Medulla oblongata (tissue), 1 donor: ENCODE measurements around the gene GATB.

Source experiments
- DNase-seq: peaks from one replicate; pipeline ENCODE4 v3.0.0-alpha.2; 2015; ENCODE audit errors: extremely low spot score

GATB gene

DNA sequence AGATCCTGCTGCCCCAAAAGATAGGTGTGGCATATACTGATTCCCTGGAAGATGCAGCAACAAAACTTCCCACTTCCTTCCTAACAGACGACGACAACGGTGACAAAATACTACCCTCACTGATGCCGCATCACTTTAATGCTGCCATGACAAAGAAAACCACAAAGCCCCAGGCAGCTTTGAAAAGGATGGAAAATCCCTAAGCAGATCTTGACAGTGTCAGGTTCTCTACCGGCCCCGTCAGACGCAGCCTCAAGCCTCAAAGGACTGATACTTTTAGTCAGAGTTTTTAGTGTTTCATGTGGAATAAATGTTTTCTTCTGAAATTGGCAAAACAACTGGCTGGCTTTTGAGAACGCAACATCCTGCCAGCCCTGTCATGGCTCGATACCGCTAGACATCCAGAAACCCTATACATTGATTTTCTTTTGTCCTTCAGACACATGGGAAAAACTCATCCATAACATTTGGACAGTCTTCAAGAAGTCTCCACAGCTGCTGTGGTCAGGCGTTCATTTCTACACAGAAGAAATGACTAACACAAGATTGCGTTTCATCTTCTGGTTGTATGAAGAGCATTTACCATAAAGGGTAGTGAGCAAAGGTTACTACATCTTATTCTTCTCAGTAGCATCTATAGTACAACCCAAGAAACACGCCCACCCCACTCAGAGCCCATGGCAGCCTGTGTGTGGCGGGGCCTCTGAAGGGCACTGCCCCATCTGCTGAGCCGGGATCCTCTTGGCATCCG is 60.1 kb downstream of the GATB start:
- no peak for DNase-seq

DNA sequence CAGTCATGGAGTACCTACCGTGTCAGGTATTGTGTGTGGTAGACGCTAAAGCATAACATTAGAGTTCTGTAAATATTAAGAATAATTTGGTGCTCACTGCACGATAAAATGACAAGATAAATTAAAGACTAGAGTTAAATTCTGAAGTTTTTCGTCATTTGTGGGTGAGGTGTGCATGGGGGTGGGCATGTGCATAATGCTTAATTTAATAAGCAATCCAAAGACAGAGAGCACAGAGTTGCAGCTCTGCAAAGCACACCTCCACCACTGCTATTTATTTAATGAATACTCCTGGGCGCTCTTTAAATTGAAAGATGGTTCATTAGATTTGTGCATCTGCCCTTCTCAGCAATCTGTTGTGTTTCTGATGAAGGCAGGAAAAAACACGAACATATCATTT is 62.6 kb downstream of the GATB start:
- no peak for DNase-seq

DNA sequence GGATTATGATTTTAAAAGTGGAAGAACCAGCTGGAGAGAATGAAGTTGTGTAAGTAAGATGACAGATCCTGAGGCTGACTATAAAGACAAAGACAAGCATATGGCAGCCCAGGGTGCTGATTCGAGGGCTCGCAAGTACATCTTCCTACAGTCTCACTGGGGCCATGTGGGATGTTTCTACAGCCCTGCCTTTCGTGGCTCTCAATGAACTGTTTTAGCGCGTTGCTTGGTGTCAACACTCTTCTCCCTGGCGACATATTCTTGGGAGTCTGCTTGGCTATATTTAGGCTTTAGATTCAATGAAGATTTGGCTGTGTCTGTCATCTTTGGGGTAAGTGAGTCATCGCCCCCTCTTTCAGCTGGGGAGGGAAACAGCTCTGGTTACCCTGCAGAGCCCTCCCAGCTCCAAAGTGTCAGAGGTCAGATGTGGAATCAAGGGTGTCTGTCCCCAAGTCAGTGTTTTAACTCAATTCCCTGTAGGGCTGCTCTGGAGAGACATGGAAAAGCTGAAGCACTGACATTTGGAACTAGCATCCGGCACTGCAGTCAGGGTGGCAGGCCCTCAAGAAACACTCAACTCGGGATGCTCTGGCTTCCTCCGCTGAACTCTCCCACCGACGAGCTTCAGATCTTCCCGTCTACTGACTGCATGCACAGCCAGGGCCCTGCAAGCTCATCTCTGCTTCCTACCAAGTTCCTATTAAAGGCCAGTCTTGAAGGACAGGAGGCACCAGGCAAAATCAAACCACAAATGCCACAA is 65.7 kb downstream of the GATB start:
- DNase-seq = no peak

DNA sequence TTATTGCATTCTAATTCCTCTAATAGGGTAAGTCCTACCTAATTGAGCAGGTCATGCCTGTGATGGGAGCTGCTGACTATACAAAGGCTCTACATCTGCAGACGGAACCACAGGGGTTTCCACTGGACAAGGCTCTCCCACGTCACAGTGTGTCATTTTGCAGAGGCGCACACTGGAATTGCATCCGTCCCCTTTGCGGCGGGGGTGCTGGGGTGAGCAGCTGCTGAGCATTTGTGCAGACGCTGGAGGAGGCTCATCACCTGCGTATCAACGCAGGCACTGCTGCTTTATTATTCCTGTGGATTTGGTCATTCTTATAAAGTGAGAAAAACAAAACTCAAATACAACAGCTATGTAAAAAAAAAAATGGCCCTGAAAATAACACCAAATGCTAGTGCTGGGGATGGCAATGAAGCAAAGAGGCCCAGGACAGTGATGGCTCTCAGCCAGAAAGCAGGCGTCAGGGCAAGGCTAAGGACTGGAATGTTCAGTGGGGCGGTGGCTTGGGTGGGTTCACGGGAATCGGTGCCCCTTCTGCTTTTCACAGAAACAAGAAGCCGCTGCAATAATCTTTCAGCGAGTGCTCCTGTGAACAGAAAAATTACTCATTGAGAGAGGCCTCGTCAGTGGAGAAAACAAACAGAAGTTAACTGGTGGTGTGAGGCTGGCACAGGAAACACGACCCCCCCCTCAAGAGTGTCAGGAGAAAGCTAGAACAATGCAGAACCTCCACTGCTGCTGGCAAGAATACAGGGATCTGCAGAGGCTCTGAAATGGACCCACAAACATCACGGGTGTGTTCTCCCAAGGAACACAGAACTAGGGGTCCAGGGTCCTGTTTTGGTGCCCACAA is 67.8 kb downstream of the GATB start:
- no peak for DNase-seq

DNA sequence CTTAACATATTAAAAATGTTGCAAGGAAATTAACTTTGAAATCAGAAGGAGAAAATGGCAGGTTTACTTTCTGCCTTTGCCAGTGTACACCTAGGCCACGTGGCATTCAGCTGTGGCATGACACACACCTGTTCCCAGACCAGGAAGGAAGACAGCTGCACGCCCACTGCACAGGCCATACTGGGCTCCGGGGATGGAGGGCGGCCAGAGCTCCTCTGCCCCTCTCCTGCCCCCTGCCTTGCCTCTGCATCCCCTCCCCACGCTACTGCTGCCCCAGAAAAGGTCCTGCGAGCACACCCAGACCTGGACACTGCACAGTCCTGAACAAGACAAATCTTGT is 68.4 kb downstream of the GATB start:
- DNase-seq = no peak

DNA sequence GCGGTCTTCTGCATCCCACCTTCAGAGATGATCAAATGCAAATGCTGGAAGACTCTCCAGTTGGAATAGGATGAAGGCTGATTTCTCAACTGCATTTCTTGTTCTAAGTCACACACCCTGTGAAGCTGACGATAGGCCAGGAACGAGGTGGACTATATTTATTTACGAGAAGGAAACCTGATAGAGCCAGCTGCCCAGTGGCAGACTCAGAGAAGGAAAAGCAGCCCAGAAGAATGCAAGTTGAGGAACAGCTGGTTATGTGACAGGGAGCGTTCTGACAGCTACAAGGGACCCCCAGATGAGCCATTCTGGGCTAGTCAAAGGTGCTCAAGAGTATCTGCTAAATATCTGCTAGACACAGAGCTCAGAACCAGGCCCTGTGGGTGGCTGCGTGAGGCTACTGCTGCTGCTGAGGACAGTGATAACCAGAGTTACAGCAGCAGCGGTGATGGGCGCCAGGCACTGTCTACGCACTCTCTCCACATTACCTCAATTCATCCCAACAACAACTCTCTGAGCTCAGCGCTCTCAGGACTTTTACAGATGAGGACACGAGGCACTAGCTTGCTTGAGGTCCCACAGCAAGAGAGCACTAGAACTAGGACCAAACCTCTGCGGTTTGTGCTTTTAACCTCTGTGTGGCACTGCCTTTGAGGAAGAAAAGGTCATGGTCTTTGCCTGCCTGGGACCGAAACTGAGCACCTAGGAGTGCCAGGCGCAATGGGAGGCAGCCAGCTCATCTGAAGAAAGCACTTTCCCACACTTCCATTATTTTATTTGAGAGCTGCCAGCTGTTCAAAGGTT is 69.0 kb downstream of the GATB start:
- no peak for DNase-seq

DNA sequence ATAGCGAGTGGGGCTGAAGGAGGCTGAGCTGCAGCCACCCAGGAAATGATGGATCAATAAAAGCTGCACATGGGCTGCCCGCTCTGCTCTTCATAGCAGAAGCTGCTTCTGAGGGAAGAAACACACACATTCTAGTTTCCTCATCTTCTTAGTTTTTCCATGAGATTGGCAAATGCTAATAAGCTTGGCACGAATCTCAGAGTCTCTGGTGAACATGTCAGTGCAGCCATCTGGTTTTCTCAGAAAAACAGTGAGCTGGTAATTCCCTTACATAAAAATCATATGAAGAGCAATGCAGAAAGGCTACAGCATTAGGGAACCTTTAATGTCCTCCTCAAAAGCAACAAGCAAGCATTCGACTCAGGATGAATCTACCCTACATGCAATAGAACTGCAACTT is 69.9 kb downstream of the GATB start:
- no peak for DNase-seq

DNA sequence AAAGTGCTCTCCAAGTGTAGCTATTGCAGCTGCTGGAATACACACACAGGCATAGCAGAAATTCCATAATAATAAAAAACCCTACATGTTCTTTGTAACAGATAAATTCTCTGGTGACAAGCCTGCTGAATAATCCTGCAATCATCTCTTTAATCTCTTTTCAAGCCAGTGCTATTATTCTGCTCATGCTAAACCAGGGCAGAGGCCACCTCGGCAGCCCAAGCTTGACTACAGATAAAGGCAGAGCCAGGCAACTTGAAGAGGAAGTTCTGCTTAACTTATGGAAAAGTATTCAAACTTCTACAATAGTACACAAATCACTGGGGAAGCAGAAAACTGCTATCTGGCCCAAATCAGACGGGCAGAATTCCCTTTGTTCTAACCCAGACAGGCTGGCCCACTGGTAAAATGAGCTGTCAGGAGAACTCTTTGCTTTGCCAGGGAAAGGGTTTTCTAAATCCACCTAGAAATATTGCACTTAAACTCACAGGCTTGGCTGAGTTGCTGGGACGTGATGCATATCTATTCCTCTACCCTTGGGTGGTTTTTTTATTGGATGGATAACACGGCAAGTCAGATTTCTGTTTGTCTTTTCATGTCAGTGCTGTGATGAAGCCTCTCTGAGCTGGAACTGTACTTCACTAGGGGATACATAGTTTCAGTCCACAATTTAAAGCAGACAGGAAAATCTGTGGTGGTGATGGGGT is 70.5 kb downstream of the GATB start:
- no peak for DNase-seq

DNA sequence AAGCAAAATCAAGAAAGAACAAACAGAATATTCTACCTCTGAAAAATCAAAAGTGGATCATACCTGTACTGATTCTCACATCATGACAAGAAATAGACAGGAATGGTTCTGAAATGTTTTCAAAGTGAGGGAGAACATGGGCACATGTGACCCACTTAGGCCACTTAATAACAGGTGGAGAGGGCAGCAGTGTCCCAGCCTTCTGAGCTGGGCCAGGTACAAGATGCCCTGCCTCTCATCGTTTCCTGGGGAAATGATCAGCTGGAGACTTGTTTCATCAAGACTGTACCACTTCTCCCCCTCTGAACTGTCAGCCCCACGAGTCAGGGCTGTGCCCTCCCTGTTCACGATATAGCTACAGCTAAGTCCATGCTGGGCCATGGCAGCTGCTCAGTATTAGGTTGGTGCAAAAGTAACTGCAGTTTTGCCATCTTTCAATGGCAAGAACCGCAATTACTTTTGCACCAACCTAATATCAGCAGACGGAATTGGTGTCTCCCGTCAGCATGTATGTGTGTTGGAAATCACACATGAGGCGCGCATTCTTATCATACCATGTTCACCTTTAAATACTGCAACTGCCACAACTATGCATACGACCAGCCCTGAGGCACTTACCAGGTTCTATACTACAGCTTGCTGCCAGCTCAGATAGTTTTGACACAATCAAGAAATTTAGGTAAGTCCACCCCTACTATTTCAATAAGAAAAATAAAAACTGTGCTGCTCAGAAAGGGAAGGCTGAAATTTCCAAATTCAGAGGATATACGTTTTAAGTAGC is 71.4 kb downstream of the GATB start:
- DNase-seq = no peak

DNA sequence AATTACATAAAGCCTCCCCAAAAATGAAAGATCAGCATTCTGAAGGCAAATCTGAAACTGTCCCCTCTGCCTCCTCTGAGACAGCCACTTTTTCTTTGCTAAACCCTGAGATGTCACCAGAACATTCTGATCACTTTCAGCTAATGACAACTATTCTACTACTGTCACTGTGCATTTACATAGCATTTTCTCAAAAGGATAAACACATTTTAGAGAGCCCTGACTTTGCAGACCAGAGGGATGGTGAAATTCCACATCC is 72.1 kb downstream of the GATB start:
- no peak for DNase-seq

DNA sequence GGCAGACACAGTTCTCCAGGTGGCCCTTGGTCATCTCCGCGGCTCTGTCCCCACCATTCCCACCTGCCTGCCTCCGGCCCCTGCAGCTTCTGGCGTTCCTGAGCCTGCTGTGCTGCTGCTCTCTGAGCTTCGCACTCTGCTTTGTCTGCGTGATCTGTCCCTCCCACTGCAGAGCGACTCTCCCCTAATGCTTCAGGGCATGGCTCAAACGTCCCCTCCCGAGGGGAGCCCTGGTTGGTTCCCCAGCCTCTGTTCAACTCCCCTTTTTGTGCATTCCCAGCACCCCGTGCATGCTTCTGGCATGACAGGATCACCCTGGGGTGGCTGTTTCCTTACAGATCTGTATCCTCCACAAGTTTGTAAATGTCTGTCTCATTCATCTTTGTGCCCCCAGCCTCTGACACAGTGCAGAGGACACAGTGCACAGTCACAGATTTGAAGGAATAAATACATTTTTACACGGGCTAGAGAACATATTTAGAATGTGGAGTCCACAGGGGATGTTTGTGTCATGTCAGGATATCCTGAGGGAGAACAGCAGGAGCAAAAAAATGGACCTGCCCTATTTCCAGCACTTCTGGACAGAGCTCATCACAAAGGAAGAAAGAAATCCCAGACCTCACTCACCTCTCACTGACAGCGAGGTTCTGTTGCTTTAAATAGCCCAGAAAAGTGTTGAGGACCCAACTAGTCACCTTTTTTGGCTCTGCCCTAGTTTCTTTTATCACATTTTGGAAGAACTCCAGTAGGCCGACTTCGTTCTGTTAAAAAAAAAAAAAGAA is 72.6 kb downstream of the GATB start:
- DNase-seq = no peak

DNA sequence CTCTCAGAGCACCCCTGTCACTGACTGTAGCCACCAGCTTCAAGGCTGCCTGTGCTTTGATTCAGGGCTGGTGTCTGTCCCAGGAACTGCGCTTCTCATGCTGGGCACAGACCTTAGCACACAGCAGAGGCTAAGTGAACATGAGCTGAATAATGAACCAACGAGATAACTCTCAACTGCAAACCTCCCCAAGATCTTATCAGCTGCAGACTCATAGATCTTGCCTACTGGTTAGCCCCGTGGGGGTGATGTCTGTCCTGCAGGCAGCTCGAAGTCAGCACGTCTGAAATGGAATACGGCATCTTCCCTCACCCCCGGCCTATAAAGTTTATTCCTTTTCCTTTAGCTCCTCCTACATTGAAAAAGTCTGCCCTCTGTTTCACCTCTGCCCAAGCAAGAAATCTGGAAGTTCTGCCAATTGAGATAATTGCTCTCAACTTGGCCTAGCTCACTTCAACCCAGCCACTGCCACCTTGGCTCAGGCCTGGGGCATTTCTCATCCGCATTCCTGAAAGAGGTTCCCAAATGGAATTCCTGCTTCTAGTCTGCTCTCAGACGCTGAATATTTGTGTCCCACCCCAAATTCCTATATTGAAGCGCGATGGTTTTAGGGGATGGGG is 73.7 kb downstream of the GATB start:
- DNase-seq = no peak

DNA sequence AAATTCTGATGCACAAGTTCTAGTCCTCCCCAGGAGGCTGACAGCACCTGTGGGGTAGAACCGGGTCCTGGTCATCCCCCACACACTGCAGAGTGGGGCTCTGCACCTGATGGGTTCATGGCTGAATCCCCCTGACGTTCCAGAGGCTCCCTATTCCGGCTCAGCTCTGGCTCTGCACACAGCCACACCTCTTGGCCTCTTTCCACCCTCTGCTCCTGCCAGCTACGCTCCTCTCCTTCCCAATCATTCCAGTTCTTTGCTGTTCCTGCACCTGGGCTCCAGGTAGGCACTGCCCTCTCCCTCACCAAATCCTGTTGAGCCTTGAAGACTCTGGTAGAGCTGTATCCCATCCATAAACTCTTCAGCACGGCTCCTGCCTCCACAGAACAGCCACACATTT is 75.5 kb downstream of the GATB start:
- DNase-seq = no peak

DNA sequence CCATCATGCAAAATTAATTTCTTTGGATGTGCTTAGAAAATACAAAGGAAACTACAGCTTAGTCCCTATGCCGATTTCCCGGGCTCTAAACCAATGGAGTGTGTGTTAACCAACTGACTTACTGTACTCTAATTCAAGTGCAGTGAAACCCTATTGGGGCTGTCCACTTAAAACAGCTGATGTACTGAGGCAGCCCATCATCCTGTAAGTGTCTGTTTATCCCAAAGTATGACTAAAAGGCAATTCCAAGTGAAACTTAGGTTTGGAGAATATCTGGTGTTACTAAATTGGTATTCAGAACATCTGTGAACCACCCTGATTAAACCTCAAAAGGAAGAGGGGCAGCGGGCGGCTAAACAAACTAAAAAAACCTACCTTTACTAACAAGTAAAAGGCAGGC is 79.7 kb downstream of the GATB start:
- DNase-seq = no peak

DNA sequence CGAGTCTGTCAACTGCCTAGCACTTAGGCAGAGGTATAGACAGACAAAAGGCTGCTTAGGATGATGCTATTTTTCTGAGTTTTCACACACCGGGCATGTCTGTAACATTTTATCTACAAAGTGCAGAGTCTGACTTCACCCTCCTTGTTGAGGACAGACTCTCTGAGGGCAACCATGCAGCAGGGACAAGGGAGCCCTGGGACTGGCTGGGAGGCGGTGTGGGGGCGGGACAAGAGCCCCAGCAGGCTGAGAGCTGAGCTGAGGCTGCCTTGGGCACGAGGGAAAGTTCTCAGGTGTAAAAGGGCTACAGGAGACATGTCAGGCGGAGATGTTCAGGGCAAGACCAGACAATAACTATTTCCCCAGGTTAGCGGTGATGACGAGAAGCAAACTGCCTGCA is 81.6 kb downstream of the GATB start:
- no peak for DNase-seq

DNA sequence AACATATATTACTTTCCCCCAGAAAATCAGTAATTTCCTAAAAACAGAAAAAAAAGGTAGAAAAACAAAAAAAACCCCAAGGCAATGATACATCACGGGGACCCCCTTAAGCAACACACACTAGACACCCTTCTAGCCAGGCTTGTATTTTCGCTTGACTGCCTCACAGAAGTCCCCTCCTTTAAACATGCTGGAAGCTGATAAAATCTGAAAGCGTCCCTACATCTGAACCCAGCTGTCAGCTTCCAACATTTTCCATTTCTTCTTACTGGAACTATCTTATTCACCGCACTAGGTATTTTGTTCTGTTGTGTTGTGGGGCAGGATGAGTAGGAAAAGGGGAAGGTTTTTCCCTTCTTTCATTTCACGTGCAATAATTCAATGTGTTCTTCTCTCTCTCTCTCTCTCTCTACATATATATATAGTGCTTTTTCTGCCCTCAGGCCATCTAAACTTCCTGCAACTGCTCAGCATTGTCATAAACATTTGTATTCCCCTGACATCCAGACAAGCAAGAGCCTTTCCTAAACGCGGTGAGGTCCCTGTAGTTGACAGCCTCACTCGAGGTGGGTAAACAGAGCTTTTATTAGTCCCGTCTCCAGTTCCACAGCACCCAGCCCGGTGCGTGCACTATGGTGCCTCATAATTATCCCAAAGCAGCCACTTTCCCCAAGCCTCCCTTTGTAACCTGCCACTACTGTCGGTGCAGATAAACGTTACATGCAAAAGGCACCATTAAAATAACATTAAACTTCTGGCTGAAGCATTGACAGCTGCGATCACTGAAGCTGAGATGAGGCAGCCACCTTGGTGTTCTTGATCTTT is 82.5 kb downstream of the GATB start:
- DNase-seq = no peak

DNA sequence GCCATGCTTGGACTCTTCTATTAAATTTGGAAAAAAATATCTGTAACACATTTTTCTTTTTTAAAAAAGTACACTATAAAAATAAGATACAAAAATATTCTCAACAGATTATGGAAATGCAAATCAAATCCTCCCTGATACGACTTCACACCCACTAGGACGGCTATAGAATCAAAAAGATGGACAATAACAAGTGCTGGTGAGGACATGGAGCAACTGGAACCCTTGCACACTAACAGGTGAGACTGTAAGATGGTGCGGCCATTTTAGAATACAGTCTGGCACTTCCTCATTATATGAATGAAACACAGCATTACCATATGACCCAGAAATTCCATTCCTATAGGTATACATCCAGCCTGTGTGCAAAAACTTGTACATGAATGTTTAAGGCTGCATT is 83.6 kb downstream of the GATB start:
- DNase-seq = no peak

DNA sequence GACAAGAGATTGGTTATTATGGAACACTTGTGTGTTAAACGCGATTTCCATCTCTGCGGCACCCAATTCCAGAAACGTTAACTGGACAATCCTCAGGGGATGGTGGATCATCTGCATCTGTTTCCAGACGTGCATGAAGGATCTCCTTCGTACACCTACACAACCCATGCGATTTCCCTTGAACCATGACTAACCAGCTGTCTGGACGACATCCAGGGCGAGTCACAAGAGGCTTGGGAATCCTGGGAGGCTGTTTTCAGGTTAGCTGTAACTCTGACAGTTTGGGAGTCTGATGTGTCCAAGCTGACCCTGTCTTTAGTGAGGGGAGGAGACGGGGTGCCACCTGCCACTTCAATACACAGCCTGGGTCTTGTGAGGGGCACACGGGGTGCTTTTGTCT is 84.5 kb downstream of the GATB start:
- no peak for DNase-seq
